ENCODE measurements around the gene ACVR1. TPM values are rescaled to one million over a fixed set of nuclear protein-coding genes. Genes with fewer than 3 reads are reported as not detected.

The ACVR1 gene
- polyA plus RNA-seq, 1 of the 3 experiments (the other 2 are of a cell fraction) = 22.4 TPM

GRCh38 chr2:157815421-157815820 lies 60.7 kb downstream of the ACVR1 start (continued):
- TF ChIP-seq PBX3 (IDR thresholded peaks at IDR 0.05) = no peak
- no peak for TF ChIP-seq RFX5 (IDR thresholded peaks at IDR 0.05; ENCODE audit: low read length)
- TF ChIP-seq GABPA (IDR thresholded peaks at IDR 0.05; ENCODE audit: low read depth) = no peak
- no peak for TF ChIP-seq NRF1 (IDR thresholded peaks at IDR 0.05; ENCODE audit: low read depth, low read length)

GRCh38 chr2:157813467-157813866 lies 62.7 kb downstream of the ACVR1 start:
- ChIA-PET POLR2A (no interaction called here), CTCF (no interaction called here)
- Histone ChIP-seq H3K9ac (no peak overlapping the region), H3K4me1 (ENCODE audit: control insufficient read depth in 1 of 2, insufficient read depth in 2 of 2, low read depth in 1 of 2, low read length in 1 of 2) (peaks cover 7 to 13% of the 10 kb centered on the region in 2 experiments; a peak in 3 of 4 replicates), H3K79me2 (ENCODE audit: insufficient read depth) (peaks cover 5% of the 10 kb centered on the region; the same call in 1 of the 2 replicates), H3K4me2 (no peak overlapping the region), H3F3A (replicated peaks; ENCODE audit: insufficient read depth) (no peaks in the 10 kb centered on the region), H3K9me2 (no peaks in the 10 kb centered on the region), H3K9me3 (no peaks in the 10 kb centered on the region), H2AFZ (ENCODE audit: low read depth) (no peak overlapping the region), H3K36me3 (replicated peaks in 1 of 2; ENCODE audit: control insufficient read depth in 1 of 2, insufficient read depth in 2 of 2, low read length in 1 of 2) (peaks cover 28 to 41% of the 10 kb centered on the region in 2 experiments), H3K4me3 (ENCODE audit: low read depth in 2 of 2, low read length in 1 of 2) (no peak overlapping the region), H3K27ac (ENCODE audit: low read depth in 2 of 2, low read length in 1 of 2) (no peak overlapping the region), H4K20me1 (ENCODE audit: insufficient read depth) (no peaks in the 10 kb centered on the region; the same call in 1 of the 2 replicates), H3K27me3 (ENCODE audit: insufficient read depth) (no peaks in the 10 kb centered on the region)
- TF ChIP-seq TCF12 (IDR thresholded peaks at IDR 0.05) = no peak
- no peak for TF ChIP-seq ZBTB33 (IDR thresholded peaks at IDR 0.05; ENCODE audit: borderline replicate concordance, low read depth)
- TF ChIP-seq ELF1 (IDR thresholded peaks at IDR 0.05) = no peak
- TF ChIP-seq TAF1 (IDR thresholded peaks at IDR 0.05; ENCODE audit: borderline replicate concordance, low read depth, low read length) = no peak
- 97% methylated on average over 2 of the region's 2 CpGs for WGBS (ENCODE audit: low lambda C conversion rate)
- no peak for DNase-seq

- no peak overlapping the region for H3K9ac ChIP-seq
- no peak overlapping the region for H2AFZ ChIP-seq (ENCODE audit: low read depth)
- H3K9me3 ChIP-seq = no peaks in the 10 kb centered on the region
- H3K4me1 ChIP-seq (ENCODE audit: control insufficient read depth in 1 of 2, insufficient read depth in 2 of 2, low read depth in 1 of 2, low read length in 1 of 2) = peaks cover 13 to 17% of the 10 kb centered on the region in 2 experiments; a peak in 3 of 4 replicates
- ChIA-PET CTCF (no interaction called here), POLR2A (no interaction called here)
- TF ChIP-seq ELF1 (IDR thresholded peaks at IDR 0.05) (no peak), JUND (IDR thresholded peaks at IDR 0.05) (no peak), NRF1 (IDR thresholded peaks at IDR 0.05; ENCODE audit: low read depth, low read length) (no peak), RAD21 (IDR thresholded peaks at IDR 0.05; ENCODE audit: low read length) (no peak), SIN3A (IDR thresholded peaks at IDR 0.05; ENCODE audit: borderline replicate concordance, low read depth, low read length) (no peak), RCOR1 (IDR thresholded peaks at IDR 0.05; ENCODE audit: low read length) (no peak), REST (IDR thresholded peaks at IDR 0.05; ENCODE audit: low read depth, low read length) (no peak), CHD2 (IDR thresholded peaks at IDR 0.05; ENCODE audit: low read length, partially characterized antibody) (no peak), NFIC (IDR thresholded peaks at IDR 0.05; ENCODE audit: borderline replicate concordance) (no peak)
- H3K27ac ChIP-seq (ENCODE audit: low read depth in 2 of 2, low read length in 1 of 2) = no peak overlapping the region; a peak in 1 of 4 replicates
- peaks cover 14 to 29% of the 10 kb centered on the region in 2 experiments for H3K36me3 ChIP-seq (replicated peaks in 1 of 2; ENCODE audit: control insufficient read depth in 1 of 2, insufficient read depth in 2 of 2, low read length in 1 of 2)
- peaks cover 5% of the 10 kb centered on the region; the same call in 1 of the 2 replicates for H3K79me2 ChIP-seq (ENCODE audit: insufficient read depth)
- no peaks in the 10 kb centered on the region for H3K27me3 ChIP-seq (ENCODE audit: insufficient read depth)
- no peak overlapping the region for H3K4me3 ChIP-seq (ENCODE audit: low read depth in 2 of 2, low read length in 1 of 2)
- DNase-seq = no peak
- H4K20me1 ChIP-seq (ENCODE audit: insufficient read depth) = no peaks in the 10 kb centered on the region
- H3F3A ChIP-seq (replicated peaks; ENCODE audit: insufficient read depth) = no peaks in the 10 kb centered on the region
- no peak overlapping the region for H3K4me2 ChIP-seq
- no peaks in the 10 kb centered on the region for H3K9me2 ChIP-seq
- 86% methylated on average over 1 of the region's 1 CpG for whole genome bisulfite sequencing (ENCODE audit: low lambda C conversion rate)
Observed at GRCh38 chr2:157810037-157810436, 66.1 kb downstream of the ACVR1 start.

Data from SK-N-SH (cell line).